ENCODE data around the gene KATNAL2. TPM values are rescaled to one million over a fixed set of nuclear protein-coding genes. Genes with fewer than 3 reads are reported as not detected.
A peak's percentile ranks its signal among the peaks of the same experiment; 100 is the strongest.

Gene KATNAL2
- total RNA-seq, 1 donor from 2014 or later: 3.0 TPM

DNA sequence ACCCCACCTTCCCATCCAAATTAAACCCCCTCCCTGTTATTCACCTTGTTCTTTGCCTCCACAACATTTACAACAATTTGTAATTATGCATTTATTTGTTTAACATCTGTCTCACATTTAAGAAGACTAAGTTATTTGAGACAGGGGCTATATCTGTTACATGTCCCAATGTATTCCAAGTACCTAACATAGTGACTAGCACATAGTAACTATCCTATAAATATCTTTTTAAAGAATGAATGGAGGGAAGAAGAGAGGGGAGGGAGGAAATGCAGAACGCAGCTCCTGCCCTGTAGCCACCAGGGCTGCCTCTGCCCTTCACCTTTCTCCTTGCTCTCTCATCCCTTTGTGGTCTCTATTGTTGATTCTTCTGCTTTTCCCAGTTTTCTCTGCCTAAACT lies 192.3 kb downstream of the KATNAL2 start:
- no peaks in the 10 kb centered on the region for H3K27me3 Mint-ChIP-seq (ENCODE audit: low read depth, unreplicated experiment)
- no peak overlapping the region for H2AFZ ChIP-seq (ENCODE audit: low read depth, low read length)
- H3K4me3 ChIP-seq (ENCODE audit: insufficient read depth, low read depth, low read length): no peak overlapping the region
- no peaks in the 10 kb centered on the region for H3K27me3 ChIP-seq (ENCODE audit: insufficient read depth, low read length)
- no peak overlapping the region for H3K4me3 Mint-ChIP-seq (ENCODE audit: unreplicated experiment)
- DNase-seq (ENCODE audit: low read depth) (no peak), FAIRE-seq (no peak)
- no peak overlapping the region for H3K9ac ChIP-seq (ENCODE audit: low read length)
- H3K4me1 ChIP-seq (ENCODE audit: insufficient read depth, low read length): no peaks in the 10 kb centered on the region
- peaks cover 20% of the 10 kb centered on the region for H3K36me3 ChIP-seq (ENCODE audit: insufficient read depth, low read length)
- H3K9me3 Mint-ChIP-seq (ENCODE audit: unreplicated experiment): no peaks in the 10 kb centered on the region
- H3K9me3 ChIP-seq (ENCODE audit: insufficient read depth, low read depth, low read length): no peaks in the 10 kb centered on the region
- no peak overlapping the region for H3K27ac Mint-ChIP-seq (ENCODE audit: unreplicated experiment)
- no peaks in the 10 kb centered on the region for H3K79me2 ChIP-seq (ENCODE audit: insufficient read depth, low read length)
- no peak for TF ChIP-seq EZH2 (IDR thresholded peaks at IDR 0.05; ENCODE audit: insufficient read depth, low read length)
- TF ChIP-seq, protein P1, sequence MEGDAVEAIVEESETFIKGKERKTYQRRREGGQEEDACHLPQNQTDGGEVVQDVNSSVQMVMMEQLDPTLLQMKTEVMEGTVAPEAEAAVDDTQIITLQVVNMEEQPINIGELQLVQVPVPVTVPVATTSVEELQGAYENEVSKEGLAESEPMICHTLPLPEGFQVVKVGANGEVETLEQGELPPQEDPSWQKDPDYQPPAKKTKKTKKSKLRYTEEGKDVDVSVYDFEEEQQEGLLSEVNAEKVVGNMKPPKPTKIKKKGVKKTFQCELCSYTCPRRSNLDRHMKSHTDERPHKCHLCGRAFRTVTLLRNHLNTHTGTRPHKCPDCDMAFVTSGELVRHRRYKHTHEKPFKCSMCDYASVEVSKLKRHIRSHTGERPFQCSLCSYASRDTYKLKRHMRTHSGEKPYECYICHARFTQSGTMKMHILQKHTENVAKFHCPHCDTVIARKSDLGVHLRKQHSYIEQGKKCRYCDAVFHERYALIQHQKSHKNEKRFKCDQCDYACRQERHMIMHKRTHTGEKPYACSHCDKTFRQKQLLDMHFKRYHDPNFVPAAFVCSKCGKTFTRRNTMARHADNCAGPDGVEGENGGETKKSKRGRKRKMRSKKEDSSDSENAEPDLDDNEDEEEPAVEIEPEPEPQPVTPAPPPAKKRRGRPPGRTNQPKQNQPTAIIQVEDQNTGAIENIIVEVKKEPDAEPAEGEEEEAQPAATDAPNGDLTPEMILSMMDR (IDR thresholded peaks at IDR 0.05; ENCODE audit: insufficient read depth, low read depth, low read length): no peak
- peaks cover 8% of the 10 kb centered on the region for H3K36me3 Mint-ChIP-seq (ENCODE audit: low read depth, unreplicated experiment)
- H3K4me1 Mint-ChIP-seq (ENCODE audit: low read depth, unreplicated experiment): peaks cover 13% of the 10 kb centered on the region
- no peak overlapping the region for H3K4me2 ChIP-seq (ENCODE audit: low read length)
- no peaks in the 10 kb centered on the region for H4K20me1 ChIP-seq (ENCODE audit: insufficient read depth, low read length)
- H3K27ac ChIP-seq (ENCODE audit: low read depth, low read length): no peak overlapping the region

DNA sequence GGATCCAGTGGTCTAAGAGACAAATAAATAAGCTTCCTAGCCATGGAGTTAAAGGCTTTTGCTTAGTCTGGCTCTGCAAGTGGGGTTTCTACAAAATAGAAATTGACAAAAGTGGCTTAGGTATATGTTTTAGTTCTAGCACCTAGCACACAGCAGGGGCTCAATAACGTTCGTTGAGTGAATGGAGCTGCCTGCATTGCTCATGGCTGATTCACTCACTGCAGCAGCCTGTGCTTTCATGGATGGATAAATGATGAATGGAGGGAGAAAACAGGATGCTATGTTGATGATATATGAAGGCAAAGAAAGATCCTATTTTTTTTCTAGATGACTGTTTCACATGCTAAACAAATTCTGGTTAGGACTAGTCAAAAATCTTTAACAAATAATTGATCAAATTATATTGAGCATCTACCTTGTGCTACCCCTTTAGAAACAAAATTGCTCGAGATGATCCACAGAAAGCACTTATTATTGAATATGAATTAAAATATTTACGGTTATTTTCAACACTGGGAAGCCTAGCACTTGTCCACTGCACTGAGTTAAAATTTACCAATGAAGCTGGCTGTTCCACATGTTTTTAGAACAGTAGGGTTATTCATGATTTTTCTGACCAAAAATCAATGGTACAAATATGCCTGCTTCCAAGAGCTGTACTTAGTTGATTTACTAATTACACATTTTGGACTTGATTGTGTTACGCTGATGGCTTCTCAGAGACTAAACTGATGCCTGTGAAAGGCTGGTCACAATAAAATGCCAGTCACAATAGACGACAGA lies 193.3 kb downstream of the KATNAL2 start:
- Mint-ChIP-seq H3K4me1 (ENCODE audit: low read depth, unreplicated experiment) (peaks cover 13% of the 10 kb centered on the region), H3K9me3 (ENCODE audit: unreplicated experiment) (no peaks in the 10 kb centered on the region), H3K27ac (ENCODE audit: unreplicated experiment) (no peak overlapping the region), H3K27me3 (ENCODE audit: low read depth, unreplicated experiment) (no peaks in the 10 kb centered on the region), H3K4me3 (ENCODE audit: unreplicated experiment) (no peak overlapping the region), H3K36me3 (ENCODE audit: low read depth, unreplicated experiment) (peaks cover 11% of the 10 kb centered on the region)
- TF ChIP-seq EZH2 (IDR thresholded peaks at IDR 0.05; ENCODE audit: insufficient read depth, low read length): no peak
- TF ChIP-seq, protein P1 (IDR thresholded peaks at IDR 0.05; ENCODE audit: insufficient read depth, low read depth, low read length): no peak
- Histone ChIP-seq H2AFZ (ENCODE audit: low read depth, low read length) (no peak overlapping the region), H3K4me2 (ENCODE audit: low read length) (no peak overlapping the region), H3K4me1 (ENCODE audit: insufficient read depth, low read length) (no peaks in the 10 kb centered on the region), H3K9me3 (ENCODE audit: insufficient read depth, low read depth, low read length) (no peaks in the 10 kb centered on the region), H3K9ac (ENCODE audit: low read length) (no peak overlapping the region), H3K27ac (ENCODE audit: low read depth, low read length) (no peak overlapping the region), H3K27me3 (ENCODE audit: insufficient read depth, low read length) (no peaks in the 10 kb centered on the region), H4K20me1 (ENCODE audit: insufficient read depth, low read length) (no peaks in the 10 kb centered on the region), H3K79me2 (ENCODE audit: insufficient read depth, low read length) (no peaks in the 10 kb centered on the region), H3K36me3 (ENCODE audit: insufficient read depth, low read length) (peaks cover 20% of the 10 kb centered on the region), H3K4me3 (ENCODE audit: insufficient read depth, low read depth, low read length) (no peak overlapping the region)
- peak; percentile 63 for FAIRE-seq
- DNase-seq (ENCODE audit: low read depth): peak; percentile 13
